Measurements from ENCODE around the gene ANGPTL2.

The ANGPTL2 gene

GRCh38 chr9:127130661-127131538, 8.5 kb upstream of the ANGPTL2 start:
- peak; percentile 30; the same call in 2 of the 3 replicates for ATAC-seq
- no peak for TF ChIP-seq ISL1 (CRISPR knock-in tag; IDR thresholded peaks at IDR 0.05)
- TF ChIP-seq ZFP30 (CRISPR knock-in tag; IDR thresholded peaks at IDR 0.05): no peak
- no peak for TF ChIP-seq ESRRG (CRISPR knock-in tag; IDR thresholded peaks at IDR 0.05)
- TF ChIP-seq CREB5 (CRISPR knock-in tag; IDR thresholded peaks at IDR 0.05; ENCODE audit: low read depth): no peak
- TF ChIP-seq PPARA (CRISPR knock-in tag; IDR thresholded peaks at IDR 0.05; ENCODE audit: borderline replicate concordance): no peak
- peak; percentile 76 for TF ChIP-seq ZNF565 (CRISPR knock-in tag; conservative IDR thresholded peaks at IDR 0.05; ENCODE audit: low read depth)
- no peak for TF ChIP-seq ZNF70 (CRISPR knock-in tag; IDR thresholded peaks at IDR 0.05)
- TF ChIP-seq ZC3H10 (CRISPR knock-in tag; IDR thresholded peaks at IDR 0.05): no peak
- no peak for TF ChIP-seq OSR1 (CRISPR knock-in tag; IDR thresholded peaks at IDR 0.05)
- no peak for TF ChIP-seq BACH2 (CRISPR knock-in tag; IDR thresholded peaks at IDR 0.05; ENCODE audit: borderline replicate concordance)
- no peak for TF ChIP-seq ZNF8 (CRISPR knock-in tag; IDR thresholded peaks at IDR 0.05)
- TF ChIP-seq, protein P1, sequence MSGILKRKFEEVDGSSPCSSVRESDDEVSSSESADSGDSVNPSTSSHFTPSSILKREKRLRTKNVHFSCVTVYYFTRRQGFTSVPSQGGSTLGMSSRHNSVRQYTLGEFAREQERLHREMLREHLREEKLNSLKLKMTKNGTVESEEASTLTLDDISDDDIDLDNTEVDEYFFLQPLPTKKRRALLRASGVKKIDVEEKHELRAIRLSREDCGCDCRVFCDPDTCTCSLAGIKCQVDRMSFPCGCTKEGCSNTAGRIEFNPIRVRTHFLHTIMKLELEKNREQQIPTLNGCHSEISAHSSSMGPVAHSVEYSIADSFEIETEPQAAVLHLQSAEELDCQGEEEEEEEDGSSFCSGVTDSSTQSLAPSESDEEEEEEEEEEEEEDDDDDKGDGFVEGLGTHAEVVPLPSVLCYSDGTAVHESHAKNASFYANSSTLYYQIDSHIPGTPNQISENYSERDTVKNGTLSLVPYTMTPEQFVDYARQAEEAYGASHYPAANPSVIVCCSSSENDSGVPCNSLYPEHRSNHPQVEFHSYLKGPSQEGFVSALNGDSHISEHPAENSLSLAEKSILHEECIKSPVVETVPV (CRISPR knock-in tag; IDR thresholded peaks at IDR 0.05): no peak
- 0 out of 2 replicates have a peak, but pooled peaks have one; percentile 16 for TF ChIP-seq SNAI2 (CRISPR knock-in tag; IDR thresholded peaks at IDR 0.05)
- no peak for TF ChIP-seq POU6F1 (CRISPR knock-in tag; IDR thresholded peaks at IDR 0.05; ENCODE audit: borderline replicate concordance, low read depth)
- TF ChIP-seq TCF4 (CRISPR knock-in tag; IDR thresholded peaks at IDR 0.05; ENCODE audit: borderline replicate concordance): peak; percentile 55; the same call in 1 of the 2 replicates
- TF ChIP-seq ARNTL (CRISPR knock-in tag; IDR thresholded peaks at IDR 0.05; ENCODE audit: borderline replicate concordance, low read depth): no peak
- TF ChIP-seq CSDC2 (CRISPR knock-in tag; IDR thresholded peaks at IDR 0.05): no peak
- TF ChIP-seq GLIS3 (CRISPR knock-in tag; IDR thresholded peaks at IDR 0.05): no peak
- no peak for TF ChIP-seq ZFP3 (CRISPR knock-in tag; IDR thresholded peaks at IDR 0.05)
- TF ChIP-seq PATZ1 (CRISPR knock-in tag; IDR thresholded peaks at IDR 0.05; ENCODE audit: borderline replicate concordance): no peak
- no peak for TF ChIP-seq RARB (CRISPR knock-in tag; IDR thresholded peaks at IDR 0.05)
- no peak for TF ChIP-seq TOX (CRISPR knock-in tag; IDR thresholded peaks at IDR 0.05; ENCODE audit: borderline replicate concordance)
- TF ChIP-seq, protein P2, sequence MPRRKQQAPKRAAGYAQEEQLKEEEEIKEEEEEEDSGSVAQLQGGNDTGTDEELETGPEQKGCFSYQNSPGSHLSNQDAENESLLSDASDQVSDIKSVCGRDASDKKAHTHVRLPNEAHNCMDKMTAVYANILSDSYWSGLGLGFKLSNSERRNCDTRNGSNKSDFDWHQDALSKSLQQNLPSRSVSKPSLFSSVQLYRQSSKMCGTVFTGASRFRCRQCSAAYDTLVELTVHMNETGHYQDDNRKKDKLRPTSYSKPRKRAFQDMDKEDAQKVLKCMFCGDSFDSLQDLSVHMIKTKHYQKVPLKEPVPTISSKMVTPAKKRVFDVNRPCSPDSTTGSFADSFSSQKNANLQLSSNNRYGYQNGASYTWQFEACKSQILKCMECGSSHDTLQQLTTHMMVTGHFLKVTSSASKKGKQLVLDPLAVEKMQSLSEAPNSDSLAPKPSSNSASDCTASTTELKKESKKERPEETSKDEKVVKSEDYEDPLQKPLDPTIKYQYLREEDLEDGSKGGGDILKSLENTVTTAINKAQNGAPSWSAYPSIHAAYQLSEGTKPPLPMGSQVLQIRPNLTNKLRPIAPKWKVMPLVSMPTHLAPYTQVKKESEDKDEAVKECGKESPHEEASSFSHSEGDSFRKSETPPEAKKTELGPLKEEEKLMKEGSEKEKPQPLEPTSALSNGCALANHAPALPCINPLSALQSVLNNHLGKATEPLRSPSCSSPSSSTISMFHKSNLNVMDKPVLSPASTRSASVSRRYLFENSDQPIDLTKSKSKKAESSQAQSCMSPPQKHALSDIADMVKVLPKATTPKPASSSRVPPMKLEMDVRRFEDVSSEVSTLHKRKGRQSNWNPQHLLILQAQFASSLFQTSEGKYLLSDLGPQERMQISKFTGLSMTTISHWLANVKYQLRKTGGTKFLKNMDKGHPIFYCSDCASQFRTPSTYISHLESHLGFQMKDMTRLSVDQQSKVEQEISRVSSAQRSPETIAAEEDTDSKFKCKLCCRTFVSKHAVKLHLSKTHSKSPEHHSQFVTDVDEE (CRISPR knock-in tag; IDR thresholded peaks at IDR 0.05): no peak

GRCh38 chr9:127130235-127130634, 7.8 kb upstream of the ANGPTL2 start:
- TF ChIP-seq, protein P1 (CRISPR knock-in tag; IDR thresholded peaks at IDR 0.05): no peak
- no peak for TF ChIP-seq CSDC2 (CRISPR knock-in tag; IDR thresholded peaks at IDR 0.05)
- no peak for TF ChIP-seq ISL1 (CRISPR knock-in tag; IDR thresholded peaks at IDR 0.05)
- TF ChIP-seq SNAI2 (CRISPR knock-in tag; IDR thresholded peaks at IDR 0.05): no peak
- no peak for TF ChIP-seq PATZ1 (CRISPR knock-in tag; IDR thresholded peaks at IDR 0.05; ENCODE audit: borderline replicate concordance)
- TF ChIP-seq ZNF565 (CRISPR knock-in tag; conservative IDR thresholded peaks at IDR 0.05; ENCODE audit: low read depth): no peak
- no peak for ATAC-seq
